K562 (cell line): Measurements from ENCODE around the gene ZNF350. TPM values are rescaled to one million over a fixed set of nuclear protein-coding genes. Genes with fewer than 3 reads are reported as not detected.

ENCODE experiments used
- ARID1B ChIP-seq: fragments of 450-650 bp; IDR thresholded peaks from 2 replicates; pipeline ENCODE4 v1.6.1; 2016; ENCODE audit warnings: antibody characterized with exemption, mild to moderate bottlenecking, inconsistent platforms
- BDP1 ChIP-seq: IDR thresholded peaks from 3 replicates; pipeline ENCODE4 v1.6.1; 2011; ENCODE audit not compliant: insufficient read length, insufficient read depth
- CBX1 ChIP-seq: sonication (generic); IDR thresholded peaks from 2 replicates; pipeline ENCODE4 v1.6.1; 2016; ENCODE audit warnings: antibody characterized with exemption, low read depth, mild to moderate bottlenecking
- FOXP1 ChIP-seq: sonication (generic); formaldehyde crosslinking; IDR thresholded peaks from 2 replicates; pipeline ENCODE4 v1.8.0; 2022; ENCODE audit warnings: mild to moderate bottlenecking, missing genetic modification reagents
- HSF4 ChIP-seq: fragments of 250-450 bp; sonication (Bioruptor Pico); IDR thresholded peaks from 2 replicates; pipeline ENCODE4 v2.1.2; 2022; ENCODE audit warnings: mild to moderate bottlenecking, moderate library complexity, borderline replicate concordance
- IRF1 ChIP-seq: sonication (generic); formaldehyde crosslinking; IDR thresholded peaks from 2 replicates; pipeline ENCODE4 v1.8.0; 2022; ENCODE audit warnings: missing genetic modification reagents, mild to moderate bottlenecking, borderline replicate concordance
- KLF13 ChIP-seq: fragments of 450-650 bp; IDR thresholded peaks from 2 replicates; pipeline ENCODE4 v1.6.1; 2016; ENCODE audit warnings: missing genetic modification characterization, low read depth, mild to moderate bottlenecking, missing compliant biosample characterization, moderate library complexity, borderline replicate concordance
- MGA ChIP-seq: fragments of 450-650 bp; IDR thresholded peaks from 2 replicates; pipeline ENCODE4 v1.6.1; 2016; ENCODE audit warnings: mild to moderate bottlenecking, moderate library complexity
- POLR3A ChIP-seq: IDR thresholded peaks from 2 replicates; pipeline ENCODE4 v1.6.1; 2011; ENCODE audit warnings: borderline replicate concordance, mild to moderate bottlenecking, moderate library complexity; ENCODE audit not compliant: insufficient read length, insufficient read depth; ENCODE audit errors: extremely low read depth
- SETDB1 ChIP-seq: IDR thresholded peaks from one replicate; pipeline ENCODE4 v1.6.1; 2012; ENCODE audit warnings: low read length, control low read depth, inconsistent platforms
- ZC3H4 ChIP-seq: sonication (generic); formaldehyde crosslinking; IDR thresholded peaks from 2 replicates; pipeline ENCODE4 v1.9.0; 2021; ENCODE audit warnings: missing genetic modification reagents, borderline replicate concordance
- ZNF445 ChIP-seq: fragments of 250-450 bp; sonication (Bioruptor Pico); IDR thresholded peaks from 2 replicates; pipeline ENCODE4 v1.4.0; 2020; ENCODE audit warnings: low read depth, mild to moderate bottlenecking, moderate library complexity
- polyA plus RNA-seq, 8 experiments: library from polyadenylated mRNA; depleted of rRNA in 4 of 8; stranded (reverse) in 5 of 8; unstranded in 3 of 8; fragments of >200 nt; fragmentation: Nextera tagmentation in 2 of 8; fragmentation: Illumina TruSeq in 1 of 8; extraction: Ambion mirVana in 2 of 8; extraction: Trizol in 1 of 8; gene quantifications; 2 replicates each; pipeline versions ENCODE4 v1.2.1 to v1.2.3, GENCODE V29; 2011 to 2014; ENCODE audit warnings: inconsistent platforms in 1 of 8, missing spikeins in 1 of 8
- total RNA-seq, 7 experiments: library from RNA; depleted of rRNA in 6 of 7; stranded (reverse); fragments of >200 nt in 6 of 7; fragmentation: Illumina TruSeq in 2 of 7; extraction: Trizol in 2 of 7; gene quantifications; 2 replicates each; pipeline versions ENCODE4 v1.2.1 to v1.2.3, GENCODE V29; 2011 to 2021; ENCODE audit warnings: low replicate concordance in 1 of 7
- TF ChIP-seq, protein P1 (sequence below): fragments of 450-650 bp; formaldehyde crosslinking; IDR thresholded peaks from 2 replicates; pipeline ENCODE4 v1.4.0; 2020; ENCODE audit warnings: mild to moderate bottlenecking

Gene ZNF350
- total and polyA plus RNA-seq, 9 of the 15 experiments (the other 6 are each of a cell fraction or from before 2014, with no cell fraction given) = 1.7 to 4.8 (median 2.9) TPM

DNA sequence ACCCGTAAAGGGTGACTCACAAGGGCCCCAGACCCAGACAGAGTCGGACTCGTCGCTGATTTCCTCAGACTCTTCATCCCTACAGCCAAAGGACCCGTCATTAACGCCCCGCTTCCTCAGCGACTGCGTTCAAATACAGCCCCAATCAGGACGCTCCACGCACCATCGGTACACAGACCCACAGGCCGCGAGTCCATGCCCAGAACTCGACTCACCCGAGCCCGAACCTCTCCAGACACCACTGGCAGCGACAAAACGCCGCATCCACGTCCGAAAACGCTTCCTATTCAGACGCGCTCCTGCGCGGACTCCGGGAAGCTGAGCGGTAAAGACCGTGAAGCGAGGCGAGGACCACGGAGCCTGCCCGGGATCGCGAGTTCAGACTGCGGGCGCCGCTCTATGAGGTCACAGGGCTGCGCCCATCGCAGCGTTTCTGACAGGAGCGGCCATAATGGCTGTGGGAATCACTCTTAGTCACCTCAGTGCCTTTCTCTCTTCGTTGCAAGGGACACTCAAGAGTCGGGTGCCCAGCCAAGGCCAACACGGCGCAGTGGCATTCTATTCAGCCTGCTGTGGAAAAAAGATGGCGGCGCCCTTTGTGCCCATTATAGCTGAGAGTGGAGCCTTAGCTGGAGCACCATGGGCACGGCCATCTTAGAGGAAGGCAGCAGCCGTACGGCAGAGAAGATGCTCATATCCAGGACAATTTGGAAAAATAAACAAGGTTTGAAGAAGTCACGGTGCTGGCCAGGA lies 41.6 kb upstream of the ZNF350 start, which contains the start of gene ZNF614 (continued):
- peak; percentile 92 for TF ChIP-seq MGA
- TF ChIP-seq, protein P1, sequence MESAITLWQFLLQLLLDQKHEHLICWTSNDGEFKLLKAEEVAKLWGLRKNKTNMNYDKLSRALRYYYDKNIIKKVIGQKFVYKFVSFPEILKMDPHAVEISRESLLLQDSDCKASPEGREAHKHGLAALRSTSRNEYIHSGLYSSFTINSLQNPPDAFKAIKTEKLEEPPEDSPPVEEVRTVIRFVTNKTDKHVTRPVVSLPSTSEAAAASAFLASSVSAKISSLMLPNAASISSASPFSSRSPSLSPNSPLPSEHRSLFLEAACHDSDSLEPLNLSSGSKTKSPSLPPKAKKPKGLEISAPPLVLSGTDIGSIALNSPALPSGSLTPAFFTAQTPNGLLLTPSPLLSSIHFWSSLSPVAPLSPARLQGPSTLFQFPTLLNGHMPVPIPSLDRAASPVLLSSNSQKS (CRISPR knock-in tag) = no peak
- TF ChIP-seq FOXP1 (CRISPR knock-in tag) = no peak
- 0 out of 2 replicates have a peak, but pooled peaks have one; percentile 27 for TF ChIP-seq ARID1B
- TF ChIP-seq HSF4 (CRISPR knock-in tag) = no peak
- TF ChIP-seq ZNF445 (CRISPR knock-in tag) = no peak
- no peak for TF ChIP-seq KLF13 (tag)
- TF ChIP-seq SETDB1 = no peak
- TF ChIP-seq BDP1 = no peak
- no peak for TF ChIP-seq IRF1 (CRISPR knock-in tag)
- TF ChIP-seq ZC3H4 = no peak
- TF ChIP-seq CBX1 = no peak; the same call in 1 of the 2 replicates
- no peak for TF ChIP-seq POLR3A
